ENCODE measurements around the gene RACGAP1.

GRCh38 chr12:50073206-50073605, 47.9 kb upstream of the RACGAP1 start:
- TF ChIP-seq CTCF (IDR thresholded peaks at IDR 0.05) (no peak), REST (IDR thresholded peaks at IDR 0.05; ENCODE audit: insufficient read depth in 1 of 2, low read depth in 2 of 2, low read length in 1 of 2) (no peak), POLR2AphosphoS5 (IDR thresholded peaks at IDR 0.05; ENCODE audit: low read depth, low read length) (no peak), TCF7L2 (IDR thresholded peaks at IDR 0.05; ENCODE audit: low read depth, low read length) (no peak)
